Posterior cingulate gyrus (tissue), 11 donors: ENCODE measurements around the gene SLC22A14.
"Not testable (repeated sequence)": the region's sequence is repeated elsewhere in the genome, so short reads cannot be mapped to it uniquely, and the experiment has no call there.

Experiments used
- DNase-seq, 10 donors: peaks; one replicate each; pipeline versions ENCODE4 v3.0.0 to v3.0.0-alpha.2; 2020 to 2021; ENCODE audit warnings: mixed read lengths in 3 of 10
- intact Hi-C: fragments of 100-400 bp; cut with DNase I; formaldehyde crosslinking; loops from one replicate; pipeline ENCODE4 v1.15.1; 2023

The SLC22A14 gene, protein sequence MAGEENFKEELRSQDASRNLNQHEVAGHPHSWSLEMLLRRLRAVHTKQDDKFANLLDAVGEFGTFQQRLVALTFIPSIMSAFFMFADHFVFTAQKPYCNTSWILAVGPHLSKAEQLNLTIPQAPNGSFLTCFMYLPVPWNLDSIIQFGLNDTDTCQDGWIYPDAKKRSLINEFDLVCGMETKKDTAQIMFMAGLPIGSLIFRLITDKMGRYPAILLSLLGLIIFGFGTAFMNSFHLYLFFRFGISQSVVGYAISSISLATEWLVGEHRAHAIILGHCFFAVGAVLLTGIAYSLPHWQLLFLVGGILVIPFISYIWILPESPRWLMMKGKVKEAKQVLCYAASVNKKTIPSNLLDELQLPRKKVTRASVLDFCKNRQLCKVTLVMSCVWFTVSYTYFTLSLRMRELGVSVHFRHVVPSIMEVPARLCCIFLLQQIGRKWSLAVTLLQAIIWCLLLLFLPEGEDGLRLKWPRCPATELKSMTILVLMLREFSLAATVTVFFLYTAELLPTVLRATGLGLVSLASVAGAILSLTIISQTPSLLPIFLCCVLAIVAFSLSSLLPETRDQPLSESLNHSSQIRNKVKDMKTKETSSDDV

DNA sequence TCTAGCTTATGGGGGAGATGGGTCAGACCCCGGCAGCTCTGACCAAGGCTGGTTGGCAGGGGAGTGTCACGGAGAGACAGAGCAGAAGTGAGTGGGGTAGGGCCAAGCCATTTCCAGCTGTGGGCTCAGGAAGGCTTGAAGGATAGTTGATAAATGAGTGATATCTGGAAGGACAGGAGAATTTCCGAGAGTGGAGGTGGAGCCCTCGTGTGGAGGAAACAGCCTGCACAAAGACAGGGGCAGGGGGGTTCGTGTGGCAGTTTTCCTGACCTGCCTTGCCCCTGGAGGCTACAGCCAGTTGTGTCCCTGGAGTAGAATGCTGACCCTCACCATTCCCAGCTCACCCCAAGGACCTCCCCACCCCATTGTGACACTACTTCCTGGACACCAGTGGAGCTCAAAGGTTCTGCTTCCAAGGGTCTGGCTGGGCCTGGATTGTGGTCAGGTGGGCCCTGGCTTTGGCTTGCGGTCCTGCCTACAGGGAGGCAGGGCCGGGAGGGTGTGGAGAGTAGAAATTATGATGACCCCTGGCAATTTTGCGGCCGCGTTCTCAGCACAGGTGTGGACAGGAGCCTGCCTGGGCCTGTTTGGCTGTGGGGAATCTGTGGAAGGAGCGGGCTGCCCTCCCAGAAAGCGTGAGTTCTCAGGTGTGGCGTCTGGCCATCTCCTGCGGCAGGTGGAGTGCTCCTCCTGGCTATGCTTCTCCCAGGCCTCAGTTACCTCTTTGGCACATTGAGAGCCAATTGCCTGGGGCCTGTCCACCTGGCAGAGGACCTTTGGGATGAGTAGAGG is at the start of gene SLC22A14:
Gene SLC22A14 (plus strand): TSS at position 400 of the 792 bp plus-strand sequence. CDS start 23,733 bp downstream, outside the sequence.
- intact Hi-C loops: no loop called here
- no peak for DNase-seq

DNA sequence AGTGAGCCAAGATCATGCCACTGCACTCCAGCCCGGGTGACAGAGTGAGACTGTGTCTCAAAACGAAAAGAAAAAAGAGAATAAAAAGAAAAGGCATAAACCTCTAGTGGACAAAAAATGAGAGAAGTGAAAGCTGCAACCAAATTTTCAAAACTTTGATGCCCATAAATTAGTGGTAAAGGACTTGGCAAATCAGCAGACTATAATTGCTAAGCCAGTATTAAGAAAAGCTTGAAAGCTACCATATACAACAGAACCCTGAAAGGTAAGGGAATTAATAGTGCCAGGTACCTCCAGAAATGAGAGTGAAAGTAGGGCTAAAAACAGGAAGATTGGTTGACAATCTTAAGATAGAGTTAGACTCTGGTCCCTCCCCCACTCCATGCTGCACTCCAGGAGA is 49.4 kb upstream of the SLC22A14 start:
- DNase-seq: no peak
- intact Hi-C loops: no loop called here

DNA sequence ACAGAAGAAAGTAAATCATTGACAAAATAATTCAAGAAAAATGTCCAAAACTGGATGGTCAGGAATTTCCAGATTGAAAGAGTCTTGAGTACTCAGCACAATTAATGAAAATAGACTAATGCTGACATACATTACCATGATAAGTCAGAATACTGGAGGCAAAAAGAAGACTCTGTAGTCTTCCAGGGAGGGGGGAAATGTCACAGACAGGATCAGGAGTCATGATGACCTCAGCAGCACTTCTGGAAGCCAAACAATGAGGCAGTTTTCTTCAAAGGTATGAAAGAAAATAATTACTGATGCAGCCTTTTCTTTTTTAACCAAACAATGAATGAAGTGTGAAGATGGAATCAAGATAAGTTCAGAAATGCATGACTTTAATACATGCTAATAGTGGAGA is 46.6 kb upstream of the SLC22A14 start:
- no peak for DNase-seq
- intact Hi-C loops: no loop called here

DNA sequence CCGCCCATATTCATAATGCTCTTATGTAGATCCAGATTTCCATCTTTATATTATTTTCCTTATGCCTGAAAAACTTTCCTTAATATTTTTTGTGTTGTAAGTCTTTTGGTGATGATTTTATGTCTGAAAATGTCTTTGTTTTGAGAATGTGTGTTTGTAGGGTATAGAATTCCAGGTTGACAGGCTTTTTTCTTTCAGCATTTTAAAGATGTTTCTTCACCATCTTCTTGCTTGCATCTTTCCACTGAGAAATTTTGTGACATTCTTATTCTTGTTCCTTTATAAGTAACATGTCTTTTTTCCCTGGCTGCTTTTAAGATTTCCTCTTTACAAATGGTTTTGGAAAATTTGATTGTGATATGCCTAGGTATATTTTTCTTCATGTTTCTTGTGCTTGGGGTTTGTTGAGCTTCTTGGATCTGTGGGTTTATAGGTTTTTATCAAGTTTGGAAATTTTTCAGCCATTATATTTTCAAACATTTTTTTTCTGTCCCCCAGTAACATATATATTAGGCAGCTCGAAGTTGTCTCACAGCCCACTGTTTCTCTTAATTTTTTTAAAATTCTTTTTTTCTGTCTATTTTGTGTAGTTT is 43.6 kb upstream of the SLC22A14 start:
- DNase-seq: no peak
- intact Hi-C loops: no loop called here

DNA sequence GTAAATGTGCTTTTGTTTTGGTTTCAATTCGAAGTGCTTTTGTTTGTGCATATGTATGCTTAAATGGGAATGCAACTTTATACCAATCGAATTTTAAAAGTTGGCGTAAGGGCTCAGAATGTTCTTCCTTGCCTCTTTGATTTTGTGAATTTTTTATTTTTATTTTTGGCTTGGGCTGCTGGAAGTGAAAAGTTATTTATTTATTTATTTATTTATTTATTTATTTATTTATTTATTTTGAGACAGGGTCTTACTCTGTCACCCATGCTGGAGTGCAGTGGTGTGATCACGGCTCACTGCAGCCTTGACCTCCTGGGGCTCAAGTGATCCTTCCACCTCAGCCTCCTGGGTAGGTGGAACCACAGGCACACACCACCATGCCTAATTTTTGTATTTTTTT is 39.3 kb upstream of the SLC22A14 start:
- DNase-seq, intact Hi-C loops: not testable (repeated sequence)

DNA sequence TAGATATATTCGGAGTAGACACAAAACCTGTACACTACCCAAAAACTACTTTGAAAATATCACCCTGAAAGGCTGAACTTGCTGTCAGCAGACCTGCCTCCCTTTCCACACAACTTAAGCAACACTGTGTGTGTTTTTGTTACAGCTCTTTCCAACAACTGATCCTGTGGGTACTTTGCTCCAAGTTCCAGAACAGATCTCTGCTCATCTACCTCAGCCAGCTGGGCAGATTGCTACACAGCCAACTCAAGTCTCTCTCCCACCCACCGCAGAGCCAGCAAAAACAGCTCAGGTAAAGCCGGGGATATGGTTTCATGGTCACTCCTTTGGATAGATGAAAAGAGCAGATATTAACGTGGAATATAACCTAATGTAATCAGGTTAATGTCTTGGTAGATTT is 36.2 kb upstream of the SLC22A14 start:
- intact Hi-C loops: no loop called here

DNA sequence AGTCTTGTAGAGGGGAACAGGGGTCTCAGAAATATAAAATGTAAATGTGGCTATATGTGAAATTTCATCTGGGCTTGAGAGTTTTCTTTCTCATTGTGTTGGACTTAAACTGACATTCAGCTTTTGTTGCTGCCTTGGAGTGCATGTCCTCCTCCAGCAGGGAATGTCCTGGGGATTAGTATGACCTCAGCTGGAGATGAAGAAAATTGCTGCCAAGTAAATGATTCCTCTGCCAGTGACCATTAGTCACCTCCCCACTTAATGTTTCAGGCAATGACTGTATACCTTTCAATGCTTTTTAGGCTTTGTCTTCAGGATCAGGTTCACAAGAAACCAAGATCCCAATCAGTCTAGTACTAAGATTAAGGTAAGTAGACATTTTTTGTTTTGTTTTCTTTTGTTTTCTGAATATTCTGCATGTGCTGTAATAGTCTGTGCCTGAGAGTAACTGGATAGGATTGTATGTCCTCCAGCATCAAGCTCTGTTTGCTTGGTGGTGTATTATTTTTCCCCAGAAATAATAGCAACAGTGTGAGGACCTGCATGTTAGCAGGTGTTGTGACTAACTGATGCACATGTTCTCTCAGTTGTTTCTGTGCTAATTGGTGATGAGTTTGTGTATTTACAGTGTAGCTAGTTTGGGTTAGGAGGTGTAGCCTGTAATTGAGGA is 34.6 kb upstream of the SLC22A14 start:
- no peak for DNase-seq
- intact Hi-C loops: no loop called here

More for the DNA sequence above, 36.2 kb upstream of the SLC22A14 start:
- no peak for DNase-seq

DNA sequence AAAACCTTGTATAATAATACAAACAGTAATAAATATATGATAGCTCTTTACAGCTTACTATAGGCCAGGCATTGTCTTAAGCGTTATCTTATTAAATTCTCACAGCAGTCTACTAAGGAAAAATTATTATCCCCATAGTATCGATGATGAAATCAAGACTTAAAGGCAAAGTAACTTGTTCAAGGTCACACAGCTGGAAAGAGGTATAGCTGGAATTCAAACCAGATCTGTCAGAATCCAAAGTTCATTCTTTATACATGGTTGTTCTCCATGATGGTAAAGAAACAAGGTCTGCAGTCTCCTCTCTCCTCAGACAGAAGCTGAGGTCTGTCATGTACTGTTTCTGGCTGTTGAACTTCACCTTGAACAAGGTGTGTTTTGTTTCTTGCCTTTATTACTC is 31.9 kb upstream of the SLC22A14 start:
- intact Hi-C loops: no loop called here
- no peak for DNase-seq

DNA sequence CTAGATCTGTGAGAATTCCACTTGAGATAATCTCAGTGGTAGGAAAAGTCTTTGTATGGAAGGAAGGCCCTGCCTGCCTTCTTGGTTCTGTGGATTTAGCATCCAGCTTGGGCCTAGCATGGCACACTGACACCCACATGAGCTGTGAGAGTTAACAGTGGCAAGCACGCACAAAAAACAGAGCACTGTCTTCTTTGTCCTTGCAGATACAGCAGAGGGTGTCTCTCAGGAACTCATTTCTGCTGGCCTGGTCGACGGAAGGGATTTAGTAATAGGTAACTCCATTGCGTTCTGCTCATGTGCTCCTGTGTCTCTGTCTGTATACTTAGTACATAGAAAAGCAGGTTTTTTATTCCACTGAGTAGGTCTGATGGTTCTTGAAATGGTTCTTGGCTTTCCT is 30.9 kb upstream of the SLC22A14 start:
- DNase-seq: no peak
- intact Hi-C loops: no loop called here

DNA sequence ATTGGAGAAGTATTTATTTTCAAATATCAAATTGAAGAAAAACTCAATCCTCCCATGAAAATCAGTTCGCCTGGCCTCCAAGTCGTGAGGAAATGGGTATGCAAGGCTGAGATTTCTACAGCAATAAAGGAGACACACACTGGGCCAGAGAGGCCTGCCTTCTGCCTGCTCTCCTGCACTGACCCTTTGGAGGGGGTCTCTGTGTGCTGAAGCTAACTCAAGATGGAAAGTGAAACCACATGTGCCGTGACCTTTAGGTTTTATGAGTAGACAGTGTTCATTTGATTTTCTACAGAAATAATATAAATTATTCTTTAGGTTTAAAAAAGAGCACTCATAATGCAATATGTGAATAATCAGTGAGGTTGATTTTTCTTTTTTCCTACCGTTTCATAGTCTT is 28.4 kb upstream of the SLC22A14 start:
- no peak for DNase-seq
- intact Hi-C loops: no loop called here

DNA sequence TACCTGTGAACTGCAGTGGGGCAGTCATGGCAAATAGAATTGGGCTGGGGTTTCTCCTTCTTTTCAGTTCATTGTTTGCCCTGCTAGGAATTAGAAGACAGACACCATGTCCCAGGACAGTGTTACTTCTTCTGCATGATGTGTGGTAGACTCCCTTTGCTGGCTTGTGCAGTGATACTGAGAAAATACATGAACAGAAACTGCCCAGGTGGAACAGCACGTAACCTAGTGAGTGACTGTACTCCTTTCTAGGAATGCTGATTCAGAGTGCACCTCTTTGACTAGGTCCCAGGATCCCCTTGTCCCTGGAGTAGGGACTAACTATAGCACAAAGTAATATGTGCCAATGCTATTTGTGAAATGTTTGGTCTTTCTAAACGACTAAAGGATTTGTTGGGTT is 27.2 kb upstream of the SLC22A14 start:
- intact Hi-C loops: no loop called here
- no peak for DNase-seq

DNA sequence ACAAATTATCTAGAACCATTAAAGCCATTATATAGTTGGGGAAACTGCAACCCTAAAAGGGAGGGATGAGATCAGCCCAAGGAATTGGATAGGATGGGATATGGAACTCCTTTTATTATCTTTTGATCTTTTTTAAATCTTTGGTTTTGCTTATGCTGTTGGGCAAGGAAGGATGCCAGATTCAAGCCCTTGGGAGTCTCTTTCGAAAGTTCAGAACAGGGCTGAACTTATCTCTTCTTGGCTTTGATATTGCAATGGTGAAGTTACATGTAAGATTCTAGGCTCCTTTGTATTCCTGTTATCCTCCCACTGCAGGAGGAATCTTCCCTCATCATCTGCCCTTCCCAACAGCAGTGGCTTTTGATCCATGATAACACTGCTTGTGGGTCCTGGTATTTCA is 26.5 kb upstream of the SLC22A14 start:
- intact Hi-C loops: no loop called here
- DNase-seq: no peak

DNA sequence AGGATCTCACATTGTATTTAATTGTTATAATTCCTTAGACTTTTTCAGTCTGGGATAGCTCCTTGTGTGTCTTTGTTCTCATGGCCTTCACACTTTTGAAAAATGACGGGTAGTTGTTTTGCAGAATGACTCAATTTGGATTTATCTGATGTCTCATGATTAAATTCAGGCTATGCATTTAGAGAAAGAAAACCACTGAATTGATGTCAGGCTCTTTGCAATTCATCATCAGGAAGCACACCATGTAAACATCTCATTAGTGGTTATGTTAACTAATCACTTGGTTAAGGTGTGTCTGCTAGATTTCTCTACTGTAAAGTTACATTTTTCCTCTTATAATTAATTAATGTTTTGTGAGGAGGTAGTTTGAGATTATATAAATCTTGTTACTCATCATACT is 24.5 kb upstream of the SLC22A14 start:
- intact Hi-C loops: no loop called here
- DNase-seq: no peak

DNA sequence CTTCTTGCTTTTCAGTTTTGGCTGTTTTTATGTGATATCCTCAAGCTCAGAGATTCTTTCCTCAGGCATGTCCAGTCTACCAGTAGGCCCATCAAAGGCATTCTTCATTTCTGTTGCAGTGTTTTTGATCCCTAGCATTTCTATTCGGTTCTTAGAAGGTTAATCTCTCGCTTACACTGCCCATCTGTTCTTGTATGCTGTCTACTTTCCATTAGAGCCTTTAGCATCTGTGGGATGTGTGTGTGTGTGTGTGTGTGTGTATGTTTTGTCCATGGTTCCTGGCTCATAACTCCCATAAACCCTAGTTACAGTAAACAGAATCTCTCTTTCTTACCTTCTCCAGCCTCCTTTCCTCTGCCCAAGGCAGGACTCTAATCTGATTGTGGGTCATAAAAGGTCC is 21.6 kb upstream of the SLC22A14 start:
- intact Hi-C loops: no loop called here
- no peak for DNase-seq

DNA sequence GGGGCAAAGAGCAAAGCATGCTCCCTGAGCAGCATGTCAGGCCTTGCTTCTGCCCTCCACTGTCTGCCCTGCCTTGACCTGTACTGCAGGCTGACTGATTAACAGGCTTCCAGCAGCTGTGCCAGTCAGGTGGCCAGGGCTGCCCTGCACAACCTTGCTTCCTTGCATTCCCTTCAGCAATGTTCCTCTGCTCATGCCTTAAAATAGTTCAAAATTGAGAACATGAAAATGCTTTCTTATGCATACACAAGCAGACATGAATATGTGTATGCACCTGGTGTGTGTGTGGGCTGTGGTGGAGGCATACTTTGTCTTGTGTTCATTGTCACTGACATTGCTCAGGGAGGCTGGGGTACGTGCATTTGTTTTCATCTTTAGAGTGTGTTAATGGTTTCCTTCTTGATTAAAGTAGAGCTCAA is 17.7 kb upstream of the SLC22A14 start:
- intact Hi-C loops: no loop called here
- peak in 1 of 10 donors; percentile 68 for DNase-seq

DNA sequence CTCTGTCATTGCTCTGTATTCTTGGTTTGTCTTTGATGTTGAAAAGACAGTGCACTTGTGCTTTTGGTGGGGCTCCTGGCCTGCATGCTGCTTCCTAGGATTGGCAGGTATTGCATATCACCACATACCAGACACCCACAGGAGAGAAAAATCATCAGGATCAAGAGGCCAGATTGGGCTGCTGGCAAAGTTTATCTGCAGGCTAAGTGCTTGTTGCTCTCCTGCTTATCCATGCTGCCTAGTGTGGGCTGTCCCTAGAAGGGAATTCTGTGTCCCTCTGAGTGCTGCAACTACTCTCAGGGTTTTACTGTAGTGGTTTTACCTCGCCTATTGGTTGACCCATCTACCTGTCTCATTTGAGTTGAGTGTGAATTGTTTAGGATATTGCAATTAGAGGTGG is 17.3 kb upstream of the SLC22A14 start:
- intact Hi-C loops: no loop called here
- no peak for DNase-seq

DNA sequence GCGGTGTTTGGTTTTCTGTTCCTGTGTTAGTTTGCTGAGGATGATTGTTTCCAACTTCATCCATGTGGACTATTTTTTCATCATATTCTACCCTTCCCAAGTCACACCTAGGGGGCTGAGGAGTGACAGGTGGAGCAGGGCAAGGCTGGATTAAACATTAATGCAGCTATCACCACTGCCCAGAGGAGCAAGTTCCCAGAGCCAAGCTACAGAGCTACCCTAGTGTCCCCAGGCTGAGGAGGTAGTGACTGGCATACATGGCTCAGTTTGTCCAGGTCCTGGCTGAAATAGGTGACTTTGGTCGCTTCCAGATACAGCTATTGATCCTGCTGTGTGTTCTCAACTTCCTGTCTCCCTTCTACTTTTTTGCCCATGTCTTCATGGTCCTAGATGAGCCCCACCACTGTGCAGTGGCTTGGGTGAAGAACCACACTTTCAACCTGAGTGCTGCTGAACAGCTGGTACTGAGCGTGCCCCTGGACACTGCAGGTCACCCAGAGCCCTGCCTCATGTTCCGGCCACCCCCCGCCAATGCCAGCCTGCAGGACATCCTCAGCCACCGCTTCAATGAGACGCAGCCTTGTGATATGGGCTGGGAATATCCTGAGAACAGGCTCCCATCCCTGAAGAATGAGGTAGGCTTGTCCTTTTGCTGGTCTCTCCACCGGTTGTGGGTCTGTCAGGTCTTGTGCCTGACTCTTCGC is 16.3 kb upstream of the SLC22A14 start, which contains the start of gene SLC22A13:
Gene SLC22A13 (plus strand): TSS at position 209 of the 704 bp plus-strand sequence. CDS start 49 bp downstream, at position 258.
- DNase-seq: peak in 1 of 10 donors; percentile 55
- intact Hi-C loops: no loop called here

DNA sequence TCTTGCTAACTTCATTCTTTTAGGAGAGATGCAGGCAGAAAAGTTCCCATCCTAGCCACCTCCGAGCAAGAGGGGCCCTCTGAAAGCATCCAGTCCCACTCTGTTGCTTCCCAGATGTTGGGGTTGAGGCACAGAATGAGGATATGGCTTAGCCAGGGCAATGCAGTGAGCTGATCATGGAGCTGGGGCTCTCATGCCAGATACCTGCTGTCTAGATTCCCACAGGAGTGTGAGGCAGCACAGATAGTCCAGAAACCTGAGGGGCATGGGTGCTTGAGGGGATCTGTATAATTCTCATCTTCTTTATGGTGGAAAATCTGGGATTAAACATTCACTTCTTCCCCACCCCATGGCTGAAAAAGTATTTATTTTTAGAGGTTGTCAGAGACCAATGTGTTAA is 15.3 kb upstream of the SLC22A14 start:
- DNase-seq: no peak
- intact Hi-C loops: no loop called here

DNA sequence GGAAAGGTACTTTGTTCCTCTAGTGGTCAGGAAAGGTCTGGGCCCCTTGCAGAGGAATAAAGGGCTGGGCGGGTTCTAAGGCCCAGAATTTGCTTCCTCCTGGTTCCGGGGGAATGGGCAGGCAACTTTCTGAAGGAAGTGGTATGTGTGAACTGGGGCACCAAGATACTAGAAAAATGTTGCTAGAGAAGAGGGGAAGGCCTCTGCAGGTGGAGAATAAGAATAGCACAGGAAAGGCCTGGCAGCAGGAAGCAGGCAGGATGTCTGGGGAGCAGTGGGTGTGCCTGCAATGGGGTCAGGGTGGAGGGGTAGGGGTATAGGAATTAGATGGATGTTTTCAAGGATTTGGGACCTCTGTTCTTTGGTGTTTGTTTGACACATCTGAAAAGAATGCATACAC is 14.4 kb upstream of the SLC22A14 start:
- intact Hi-C loops: no loop called here

DNA sequence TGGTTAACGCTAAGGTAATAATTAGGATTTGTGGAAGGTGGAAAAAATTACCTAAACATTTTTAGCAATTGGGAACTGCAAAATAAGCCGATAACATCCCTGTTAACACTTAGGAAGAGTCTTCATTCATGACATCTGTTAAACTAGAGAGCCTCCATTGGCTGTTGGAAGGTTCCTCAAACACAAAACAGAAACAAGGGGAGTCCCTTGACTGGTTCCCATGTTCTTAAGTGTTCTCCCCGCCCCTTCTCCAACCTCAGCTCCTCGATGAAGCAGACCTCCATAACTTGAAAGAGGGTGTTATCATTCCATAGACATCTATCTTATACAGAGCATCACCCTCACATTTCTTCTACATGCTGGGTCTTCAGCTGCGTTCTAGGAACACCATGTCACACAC is 14.0 kb upstream of the SLC22A14 start:
- intact Hi-C loops: no loop called here
- DNase-seq: no peak

More for the DNA sequence above, 14.4 kb upstream of the SLC22A14 start:
- no peak for DNase-seq
